Vagina (tissue), 2 donors: ENCODE data around the gene CTNND2.

ENCODE experiments used
- POLR2A ChIP-seq, 2 donors: fragments of 450-650 bp; IDR thresholded peaks; one replicate each; pipeline ENCODE4 v1.6.1; 2017; ENCODE audit warnings: antibody characterized with exemption in 2 of 2, mild to moderate bottlenecking in 2 of 2, moderate library complexity in 2 of 2
- POLR2AphosphoS5 ChIP-seq, 2 donors: sonication (generic); formaldehyde crosslinking; IDR thresholded peaks; one replicate each; pipeline ENCODE4 v1.9.0; 2017; ENCODE audit warnings: antibody characterized with exemption in 2 of 2, mild to moderate bottlenecking in 2 of 2, low read depth in 1 of 2; ENCODE audit not compliant: insufficient read depth in 1 of 2
- TF ChIP-seq, protein P1 (sequence below), 3 experiments: fragments of 450-650 bp in 2 of 3; fragments of 200-600 bp in 1 of 3; sonication (generic) in 1 of 3; IDR thresholded peaks; one replicate each; pipeline ENCODE4 v1.5.1; 2017 to 2019; ENCODE audit warnings: antibody characterized with exemption in 3 of 3, mild to moderate bottlenecking in 2 of 3, moderate library complexity in 2 of 3

DNA sequence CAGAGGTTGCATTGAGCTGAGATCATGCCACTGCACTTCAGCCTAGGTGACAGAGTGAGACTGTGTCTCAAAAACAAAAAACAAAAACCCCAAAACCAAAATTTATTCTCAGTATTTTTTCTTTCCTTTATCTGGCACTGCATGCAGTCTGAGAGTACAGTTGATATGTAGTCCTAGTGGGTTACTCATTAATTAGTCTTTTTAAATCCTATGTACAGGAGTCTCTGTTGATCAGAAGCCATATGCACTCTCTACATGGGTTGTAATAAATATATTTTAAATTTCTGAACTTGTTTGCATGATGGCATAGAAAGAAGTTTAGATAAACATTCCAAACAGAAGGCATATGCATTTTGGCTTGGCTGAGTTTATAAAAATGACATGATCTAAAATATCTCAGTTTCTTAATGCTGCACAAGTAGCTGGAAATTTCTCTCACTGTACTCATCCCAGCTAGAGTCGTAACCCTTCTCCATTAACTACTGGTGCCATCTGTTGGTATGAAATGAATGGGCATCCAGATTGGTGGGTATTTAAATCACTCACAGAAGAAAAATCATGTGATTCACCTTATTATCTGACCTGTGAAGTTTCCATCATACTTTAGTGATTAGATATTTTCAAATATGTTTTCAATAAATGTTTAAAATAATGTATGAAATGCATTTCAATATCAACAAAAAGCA is 284.8 kb downstream of the CTNND2 start:
- TF ChIP-seq, protein P1, sequence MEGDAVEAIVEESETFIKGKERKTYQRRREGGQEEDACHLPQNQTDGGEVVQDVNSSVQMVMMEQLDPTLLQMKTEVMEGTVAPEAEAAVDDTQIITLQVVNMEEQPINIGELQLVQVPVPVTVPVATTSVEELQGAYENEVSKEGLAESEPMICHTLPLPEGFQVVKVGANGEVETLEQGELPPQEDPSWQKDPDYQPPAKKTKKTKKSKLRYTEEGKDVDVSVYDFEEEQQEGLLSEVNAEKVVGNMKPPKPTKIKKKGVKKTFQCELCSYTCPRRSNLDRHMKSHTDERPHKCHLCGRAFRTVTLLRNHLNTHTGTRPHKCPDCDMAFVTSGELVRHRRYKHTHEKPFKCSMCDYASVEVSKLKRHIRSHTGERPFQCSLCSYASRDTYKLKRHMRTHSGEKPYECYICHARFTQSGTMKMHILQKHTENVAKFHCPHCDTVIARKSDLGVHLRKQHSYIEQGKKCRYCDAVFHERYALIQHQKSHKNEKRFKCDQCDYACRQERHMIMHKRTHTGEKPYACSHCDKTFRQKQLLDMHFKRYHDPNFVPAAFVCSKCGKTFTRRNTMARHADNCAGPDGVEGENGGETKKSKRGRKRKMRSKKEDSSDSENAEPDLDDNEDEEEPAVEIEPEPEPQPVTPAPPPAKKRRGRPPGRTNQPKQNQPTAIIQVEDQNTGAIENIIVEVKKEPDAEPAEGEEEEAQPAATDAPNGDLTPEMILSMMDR (IDR thresholded peaks at IDR 0.05): no peak
- TF ChIP-seq POLR2AphosphoS5 (IDR thresholded peaks at IDR 0.05; ENCODE audit: insufficient read depth in 1 of 2, low read depth in 1 of 2): no peak
- TF ChIP-seq POLR2A (IDR thresholded peaks at IDR 0.05): no peak
